HCT116 (cell line): ENCODE measurements around the gene TTR. TPM values are rescaled to one million over a fixed set of nuclear protein-coding genes. Genes with fewer than 3 reads are reported as not detected.

ENCODE experiments used
- ATAC-seq: fragments of 200-7000 bp; cut with Tn5 transposase; 2 replicates; pipeline ENCODE4 v1.9.1; 2020; ENCODE audit warnings: mild to moderate bottlenecking, moderate library complexity
- BruUV-seq: library from RNA; stranded (reverse); fragments of 400-500 nt; replicated peaks from 2 replicates; lab custom pipeline; 2021; lab: Mats Ljungman, UMichigan
- CTCF ChIA-PET: fragments of 300-600 bp; sonication (Branson Sonifier 250); formaldehyde crosslinking; loops from one replicate; lab custom pipeline; 2021; ENCODE audit warnings: antibody characterized with exemption; lab: Charles Lee
- POLR2A ChIA-PET: fragments of 300-600, 350-600 bp; sonication (Branson Sonifier 250); formaldehyde crosslinking; loops from one replicate; lab custom pipeline; 2021; ENCODE audit warnings: antibody characterized with exemption; lab: Charles Lee
- RAD21 ChIA-PET, 2 experiments: fragments of 300-600 bp; sonication (Branson Sonifier 250); formaldehyde crosslinking; loops; one replicate each; lab custom pipeline; 2023; ENCODE audit warnings: low total read pairs in 2 of 2; ENCODE audit not compliant: uncharacterized antibody in 2 of 2, unreplicated experiment in 2 of 2, low non-redundant PET in 1 of 2; lab: Charles Lee
- DNase-seq: peaks from one replicate; pipeline ENCODE4 v3.0.0-alpha.2; 2010; ENCODE audit warnings: low read depth, low spot score
- H2AFZ ChIP-seq: fragments of 200-600 bp; shearing (Covaris generic), sonication (generic); 2 replicates; pipeline ENCODE4 v1.6.1; 2017; ENCODE audit warnings: low read depth, mixed run types, mixed read lengths, antibody characterized with exemption, low read length; ENCODE audit not compliant: poor library complexity, severe bottlenecking
- H3K27ac ChIP-seq: 2 replicates; pipeline ENCODE4 v1.5.1; 2012; ENCODE audit warnings: low read depth, low read length
- H3K27me3 ChIP-seq: fragments of 200-600 bp; sonication (generic); 2 replicates; pipeline ENCODE4 v1.6.1; 2016; ENCODE audit warnings: mixed run types, low read length, mixed read lengths; ENCODE audit not compliant: insufficient read depth
- H3K36me3 ChIP-seq, 2 experiments: fragments of 200-500 bp in 1 of 2; fragments of 200-600 bp in 1 of 2; sonication (Bioruptor generic) in 1 of 2; sonication (generic) in 1 of 2; 2 replicates each; pipeline versions ENCODE4 v1.5.1 to v1.6.1; 2014 to 2016; ENCODE audit warnings: low read length in 2 of 2, inconsistent platforms in 1 of 2, mixed read lengths in 1 of 2, mixed run types in 1 of 2; ENCODE audit not compliant: insufficient read depth in 2 of 2, control insufficient read depth in 1 of 2
- H3K4me1 ChIP-seq, 2 experiments: fragments of 200-600 bp in 1 of 2; sonication (generic) in 1 of 2; 2 replicates each; pipeline versions ENCODE4 v1.5.1 to v1.6.1; 2012 to 2017; ENCODE audit warnings: low read length in 2 of 2, inconsistent platforms in 1 of 2, mild to moderate bottlenecking in 1 of 2, mixed read lengths in 1 of 2, mixed run types in 1 of 2, moderate library complexity in 1 of 2; ENCODE audit not compliant: insufficient read depth in 2 of 2, control insufficient read depth in 1 of 2
- H3K4me2 ChIP-seq: fragments of 200-600 bp; sonication (generic); 2 replicates; pipeline ENCODE4 v1.6.1; 2017; ENCODE audit warnings: mixed run types, low read length, mixed read lengths
- H3K4me3 ChIP-seq, 2 experiments: fragments of 200-600 bp in 1 of 2; sonication (generic) in 1 of 2; replicated peaks in 1 of 2; 2 replicates each; pipeline ENCODE4 v1.5.1; 2011 to 2016; ENCODE audit warnings: low read length in 2 of 2, control low read depth in 1 of 2, low read depth in 1 of 2, mild to moderate bottlenecking in 1 of 2, mixed read lengths in 1 of 2, mixed run types in 1 of 2
- H3K79me2 ChIP-seq: fragments of 200-600 bp; sonication (generic); 2 replicates; pipeline ENCODE4 v1.6.1; 2017; ENCODE audit warnings: mild to moderate bottlenecking, mixed run types, low read length, moderate library complexity, mixed read lengths; ENCODE audit not compliant: insufficient read depth
- H3K9ac ChIP-seq: fragments of 200-600 bp; sonication (generic); 2 replicates; pipeline ENCODE4 v1.6.1; 2016; ENCODE audit warnings: low read length, mixed read lengths
- H3K9me2 ChIP-seq: fragments of 200-600 bp; sonication (generic), shearing (Covaris generic); 2 replicates; pipeline ENCODE4 v1.6.1; 2017; ENCODE audit warnings: mixed run types, mild to moderate bottlenecking, moderate library complexity; ENCODE audit not compliant: insufficient read depth
- H3K9me3 ChIP-seq, 2 experiments: fragments of 200-500 bp in 1 of 2; fragments of 200-600 bp in 1 of 2; sonication (Bioruptor generic) in 1 of 2; sonication (generic) in 1 of 2; 2 replicates each; pipeline ENCODE4 v1.6.1; 2014 to 2017; ENCODE audit warnings: low read length in 2 of 2, mixed read lengths in 2 of 2, inconsistent platforms in 1 of 2, low read depth in 1 of 2, mild to moderate bottlenecking in 1 of 2, mixed run types in 1 of 2, moderate library complexity in 1 of 2; ENCODE audit not compliant: control insufficient read depth in 1 of 2, insufficient read depth in 1 of 2
- H4K20me1 ChIP-seq: fragments of 200-600 bp; sonication (generic), shearing (Covaris generic); 2 replicates; pipeline ENCODE4 v1.6.1; 2017; ENCODE audit warnings: mixed run types, mild to moderate bottlenecking, moderate library complexity; ENCODE audit not compliant: insufficient read depth
- ATF3 ChIP-seq: IDR thresholded peaks from 2 replicates; pipeline ENCODE4 v1.6.1; 2012
- CBX3 ChIP-seq: IDR thresholded peaks from 2 replicates; pipeline ENCODE4 v1.6.1; 2012; ENCODE audit warnings: low read depth
- CEBPB ChIP-seq: IDR thresholded peaks from 2 replicates; pipeline ENCODE4 v1.6.1; 2012; ENCODE audit warnings: low read depth
- EZH2 ChIP-seq: fragments of 200-600 bp; sonication (generic); IDR thresholded peaks from 2 replicates; pipeline ENCODE4 v1.6.1; 2017; ENCODE audit warnings: antibody characterized with exemption, mixed run types
- POLR2AphosphoS5 ChIP-seq: IDR thresholded peaks from 2 replicates; pipeline ENCODE4 v1.6.1; 2011; ENCODE audit warnings: mild to moderate bottlenecking, low read depth, low read length, moderate library complexity
- RAD21 ChIP-seq: IDR thresholded peaks from 2 replicates; pipeline ENCODE4 v1.6.1; 2012; ENCODE audit warnings: low read depth, mild to moderate bottlenecking
- REST ChIP-seq: IDR thresholded peaks from 2 replicates; pipeline ENCODE4 v1.6.1; 2012; ENCODE audit warnings: low read depth
- SP1 ChIP-seq: IDR thresholded peaks from 2 replicates; pipeline ENCODE4 v1.6.1; 2012; ENCODE audit warnings: low read depth
- SRF ChIP-seq: IDR thresholded peaks from 2 replicates; pipeline ENCODE4 v1.6.1; 2012; ENCODE audit warnings: low read depth
- ZBTB33 ChIP-seq: IDR thresholded peaks from 2 replicates; pipeline ENCODE4 v1.6.1; 2011; ENCODE audit warnings: mild to moderate bottlenecking, low read length, moderate library complexity; ENCODE audit not compliant: insufficient replicate concordance; ENCODE audit errors: extremely low read depth
- ZFX ChIP-seq: fragments of 450-650 bp; IDR thresholded peaks from 2 replicates; pipeline ENCODE4 v1.6.1; 2017
- intact Hi-C: fragments of 100-400 bp; cut with micrococcal nuclease; formaldehyde crosslinking; loops from 2 replicates; pipeline ENCODE4 v1.10.0; 2022
- total RNA-seq: library from RNA; stranded (reverse); gene quantifications from one replicate; pipeline ENCODE4 v1.2.1, GENCODE V29; 2021; ENCODE audit not compliant: unreplicated experiment

TTR gene
- total RNA-seq, 1 experiment from 2014 or later = 1.2 TPM

- TF ChIP-seq CBX3 = no peak
- no peak for TF ChIP-seq EZH2
- no peak for TF ChIP-seq REST
- H3K4me3 ChIP-seq = no peak overlapping the region
- H2AFZ ChIP-seq = no peak overlapping the region
- no peaks in the 10 kb centered on the region for H3K9me2 ChIP-seq
- CTCF ChIA-PET = no interaction called here
- no peaks in the 10 kb centered on the region for H4K20me1 ChIP-seq
- RAD21 ChIA-PET = no interaction called here
- intact Hi-C loops = no loop called here
- ATAC-seq = no peak
- H3K4me1 ChIP-seq = no peaks in the 10 kb centered on the region
- BruUV-seq = no TSS peak
- no peak overlapping the region for H3K9ac ChIP-seq
- H3K4me2 ChIP-seq = no peak overlapping the region
- no peak for DNase-seq
- no peaks in the 10 kb centered on the region for H3K36me3 ChIP-seq
- H3K27me3 ChIP-seq = no peaks in the 10 kb centered on the region
- H3K79me2 ChIP-seq = no peaks in the 10 kb centered on the region
- POLR2A ChIA-PET = no interaction called here
- H3K9me3 ChIP-seq = no peaks in the 10 kb centered on the region
- H3K27ac ChIP-seq = no peak overlapping the region
Observed at GRCh38 chr18:31618801-31619200, 27.1 kb downstream of the TTR start.

GRCh38 chr18:31619291-31619690 is 27.6 kb downstream of the TTR start:
- no peaks in the 10 kb centered on the region for H4K20me1 ChIP-seq
- no peak overlapping the region for H3K9ac ChIP-seq
- ChIA-PET CTCF (no interaction called here), POLR2A (no interaction called here), RAD21 (no interaction called here)
- H3K27ac ChIP-seq = no peak overlapping the region
- H3K9me2 ChIP-seq = no peaks in the 10 kb centered on the region
- intact Hi-C loops = no loop called here
- BruUV-seq = no TSS peak
- H3K36me3 ChIP-seq = no peaks in the 10 kb centered on the region
- no peak for DNase-seq
- no peak overlapping the region for H3K4me3 ChIP-seq
- no peaks in the 10 kb centered on the region for H3K27me3 ChIP-seq
- ATAC-seq = no peak
- no peaks in the 10 kb centered on the region for H3K79me2 ChIP-seq
- H3K9me3 ChIP-seq = no peaks in the 10 kb centered on the region
- no peak overlapping the region for H2AFZ ChIP-seq
- no peak overlapping the region for H3K4me2 ChIP-seq
- no peaks in the 10 kb centered on the region for H3K4me1 ChIP-seq
- TF ChIP-seq CEBPB (no peak), SP1 (no peak), SRF (no peak), REST (no peak), EZH2 (no peak), ZFX (no peak), POLR2AphosphoS5 (no peak), RAD21 (no peak), ATF3 (no peak), ZBTB33 (no peak)
